GM23338 (cell line): Measurements from ENCODE around the gene KCNMB3. TPM values are rescaled to one million over a fixed set of nuclear protein-coding genes. Genes with fewer than 3 reads are reported as not detected.
"Not testable (repeated sequence)": the region's sequence is repeated elsewhere in the genome, so short reads cannot be mapped to it uniquely, and the experiment has no call there.

Source experiments
- ATAC-seq: fragments of 200-7000 bp; cut with Tn5 transposase; 3 replicates; pipeline ENCODE4 v1.9.1; 2020
- DNase-seq: peaks from one replicate; pipeline ENCODE4 v3.0.0-alpha.2; 2015; ENCODE audit warnings: low spot score
- H2AFZ ChIP-seq: fragments of 200-600 bp; sonication (generic); 2 replicates; pipeline ENCODE4 v1.8.0; 2016; ENCODE audit warnings: antibody characterized with exemption, mild to moderate bottlenecking, moderate library complexity
- H3F3A ChIP-seq: fragments of 200-600 bp; sonication (generic); replicated peaks from 2 replicates; pipeline ENCODE4 v1.8.0; 2017; ENCODE audit warnings: antibody characterized with exemption, mixed run types, low read depth
- H3K27ac ChIP-seq: fragments of 200-600 bp; sonication (generic); 2 replicates; pipeline ENCODE4 v1.6.1; 2016; ENCODE audit warnings: low read depth
- H3K27me3 ChIP-seq: fragments of 200-600 bp; sonication (generic); 2 replicates; pipeline ENCODE4 v1.8.0; 2016; ENCODE audit warnings: mild to moderate bottlenecking, mixed run types, moderate library complexity; ENCODE audit not compliant: insufficient read depth
- H3K36me3 ChIP-seq: fragments of 200-600 bp; sonication (generic); 2 replicates; pipeline ENCODE4 v1.8.0; 2016; ENCODE audit warnings: mild to moderate bottlenecking; ENCODE audit not compliant: insufficient read depth
- H3K4me1 ChIP-seq: fragments of 200-600 bp; sonication (generic); 2 replicates; pipeline ENCODE4 v1.8.0; 2016; ENCODE audit warnings: mild to moderate bottlenecking, moderate library complexity; ENCODE audit not compliant: insufficient read depth
- H3K4me2 ChIP-seq: fragments of 200-600 bp; sonication (generic); 2 replicates; pipeline ENCODE4 v1.7.1; 2017; ENCODE audit warnings: mixed run types
- H3K4me3 ChIP-seq: fragments of 200-600 bp; sonication (generic); 2 replicates; pipeline ENCODE4 v1.6.1; 2016; ENCODE audit warnings: mixed run types
- H3K79me2 ChIP-seq: fragments of 200-600 bp; sonication (generic); replicated peaks from 2 replicates; pipeline ENCODE4 v1.8.0; 2017; ENCODE audit warnings: mild to moderate bottlenecking; ENCODE audit not compliant: insufficient read depth
- H3K9me2 ChIP-seq: fragments of 200-600 bp; sonication (generic); 2 replicates; pipeline ENCODE4 v1.8.0; 2017; ENCODE audit not compliant: insufficient read depth
- H4K20me1 ChIP-seq: fragments of 200-600 bp; sonication (generic); replicated peaks from 2 replicates; pipeline ENCODE4 v1.8.0; 2017; ENCODE audit warnings: mild to moderate bottlenecking; ENCODE audit not compliant: insufficient read depth
- H3K27ac Mint-ChIP-seq: 2 replicates; pipeline ENCODE4 v1.8.0; 2020; ENCODE audit warnings: inconsistent platforms, mild to moderate bottlenecking, moderate library complexity, mixed read lengths
- H3K27me3 Mint-ChIP-seq: 3 replicates; pipeline ENCODE4 v1.8.0; 2022; ENCODE audit warnings: low read depth, mild to moderate bottlenecking, moderate library complexity, mixed read lengths, inconsistent platforms; ENCODE audit not compliant: insufficient read depth, poor library complexity
- H3K36me3 Mint-ChIP-seq: 3 replicates; pipeline ENCODE4 v1.8.0; 2021; ENCODE audit warnings: low read depth, mild to moderate bottlenecking, inconsistent platforms, moderate library complexity, mixed read lengths
- H3K4me1 Mint-ChIP-seq: 3 replicates; pipeline ENCODE4 v1.8.0; 2020; ENCODE audit warnings: mild to moderate bottlenecking, inconsistent platforms, mixed read lengths
- H3K4me3 Mint-ChIP-seq: 3 replicates; pipeline ENCODE4 v1.8.0; 2021; ENCODE audit warnings: moderate library complexity, mild to moderate bottlenecking, inconsistent platforms, mixed read lengths
- H3K9me3 Mint-ChIP-seq: 3 replicates; pipeline ENCODE4 v1.8.0; 2020; ENCODE audit warnings: moderate library complexity, mild to moderate bottlenecking, inconsistent platforms, mixed read lengths
- CREB1 ChIP-seq: fragments of 250-450 bp; sonication (Bioruptor Pico); IDR thresholded peaks from 2 replicates; pipeline ENCODE4 v1.5.0; 2020; ENCODE audit warnings: low read depth, mild to moderate bottlenecking, moderate library complexity
- ETS1 ChIP-seq: IDR thresholded peaks from 2 replicates; pipeline ENCODE4 v1.6.1; 2016; ENCODE audit warnings: antibody characterized with exemption
- JUNB ChIP-seq: IDR thresholded peaks from one replicate; pipeline ENCODE4 v1.6.1; 2016; ENCODE audit warnings: antibody characterized with exemption; ENCODE audit not compliant: unreplicated experiment
- ZNF114 ChIP-seq: fragments of 250-450 bp; sonication (Bioruptor Pico); IDR thresholded peaks from 2 replicates; pipeline ENCODE4 v1.5.0; 2020; ENCODE audit warnings: mild to moderate bottlenecking, moderate library complexity
- ZNF462 ChIP-seq: fragments of 250-450 bp; sonication (Bioruptor Pico); IDR thresholded peaks from 2 replicates; pipeline ENCODE4 v1.5.0; 2020; ENCODE audit warnings: mild to moderate bottlenecking, moderate library complexity
- polyA plus RNA-seq: library from polyadenylated mRNA; unstranded; fragments of >200 nt; fragmentation: Nextera tagmentation; extraction: Ambion mirVana; gene quantifications from 2 replicates; pipeline ENCODE4 v1.2.1, GENCODE V29; 2016
- total RNA-seq: library from RNA; depleted of rRNA; stranded (reverse); fragments of >200 nt; shearing (Covaris generic); gene quantifications from 2 replicates; pipeline ENCODE4 v1.2.3, GENCODE V29; 2014

KCNMB3 gene
- total and polyA plus RNA-seq, 2 experiments from 2014 or later, result 1.3 to 3.8 TPM

- H3K4me3 ChIP-seq, H3F3A ChIP-seq, H2AFZ ChIP-seq, H3K36me3 ChIP-seq, H3K9me2 ChIP-seq, H3K27ac Mint-ChIP-seq, H3K27me3 ChIP-seq, H4K20me1 ChIP-seq, H3K4me1 ChIP-seq, H3K27ac ChIP-seq, DNase-seq, H3K4me2 ChIP-seq, H3K4me1 Mint-ChIP-seq, H3K4me3 Mint-ChIP-seq, H3K79me2 ChIP-seq, ATAC-seq: not testable (repeated sequence)
- Mint-ChIP-seq H3K9me3 (peaks cover 23% of the 10 kb centered on the region), H3K36me3 (peaks cover 19% of the 10 kb centered on the region), H3K27me3 (peaks cover 15% of the 10 kb centered on the region)
These were observed 6.8 kb upstream of the KCNMB3 start for GRCh38 chr3:179257742-179258141.

- Histone ChIP-seq H3K27me3 (peaks cover 7% of the 10 kb centered on the region), H3K27ac (no peak overlapping the region), H3K36me3 (no peaks in the 10 kb centered on the region), H4K20me1 (no peaks in the 10 kb centered on the region), H3K9me2 (no peaks in the 10 kb centered on the region), H3K79me2 (0 out of 2 replicates have a peak, but pooled peaks cover 6% of the 10 kb centered on the region), H3K4me2 (no peak overlapping the region), H3F3A (no peaks in the 10 kb centered on the region), H3K4me3 (no peak overlapping the region), H3K4me1 (no peaks in the 10 kb centered on the region), H2AFZ (no peak overlapping the region)
- Mint-ChIP-seq H3K4me3 (no peak overlapping the region), H3K9me3 (peaks cover 23% of the 10 kb centered on the region), H3K27ac (no peak overlapping the region), H3K36me3 (peaks cover 19% of the 10 kb centered on the region), H3K27me3 (peaks cover 15% of the 10 kb centered on the region), H3K4me1 (0 out of 3 replicates have a peak, but pooled peaks cover 2% of the 10 kb centered on the region)
- no peak for ATAC-seq
- no peak for DNase-seq
- TF ChIP-seq ETS1, result no peak
- TF ChIP-seq JUNB, result no peak
These were observed 5.9 kb upstream of the KCNMB3 start for GRCh38 chr3:179256813-179257212.

- H3K4me1 ChIP-seq, result no peaks in the 10 kb centered on the region
- H3K79me2 ChIP-seq, result no peaks in the 10 kb centered on the region
- no peaks in the 10 kb centered on the region for H3K36me3 ChIP-seq
- no peak for ATAC-seq
- H3K27ac ChIP-seq, result no peak overlapping the region
- no peak overlapping the region for H3K4me2 ChIP-seq
- H3K4me1 Mint-ChIP-seq, result peaks cover 3% of the 10 kb centered on the region; the same call in 1 of the 3 replicates
- no peak overlapping the region for H3K4me3 Mint-ChIP-seq
- no peaks in the 10 kb centered on the region for H3F3A ChIP-seq
- H3K27ac Mint-ChIP-seq, result no peak overlapping the region
- H3K36me3 Mint-ChIP-seq, result peaks cover 5% of the 10 kb centered on the region; the same call in 1 of the 3 replicates
- no peaks in the 10 kb centered on the region for H3K27me3 ChIP-seq
- H4K20me1 ChIP-seq, result no peaks in the 10 kb centered on the region
- H3K9me2 ChIP-seq, result no peaks in the 10 kb centered on the region
- TF ChIP-seq CREB1 (CRISPR knock-in tag), result no peak
- no peak for TF ChIP-seq ZNF462
- TF ChIP-seq ZNF114 (CRISPR knock-in tag), result no peak
- H3K27me3 Mint-ChIP-seq, result peaks cover 3% of the 10 kb centered on the region
- DNase-seq, result no peak
- H3K9me3 Mint-ChIP-seq, result no peaks in the 10 kb centered on the region
- H2AFZ ChIP-seq, result no peak overlapping the region
- no peak overlapping the region for H3K4me3 ChIP-seq
These were observed 3.5 kb downstream of the KCNMB3 start for GRCh38 chr3:179247289-179248015.
